DMS53 treated with DMSO at 0.1 percent for 48 hours (cell line): Measurements from ENCODE around the gene MAPK8IP1.

Experiments
- DNase-seq: peaks from one replicate; lab custom pipeline; 2025; ENCODE audit not compliant: unreplicated experiment; lab: John Stamatoyannopoulos, UW

Gene MAPK8IP1

GRCh38 chr11:45859661-45860140 is 25.8 kb upstream of the MAPK8IP1 start:
- no peak for DNase-seq

DNA sequence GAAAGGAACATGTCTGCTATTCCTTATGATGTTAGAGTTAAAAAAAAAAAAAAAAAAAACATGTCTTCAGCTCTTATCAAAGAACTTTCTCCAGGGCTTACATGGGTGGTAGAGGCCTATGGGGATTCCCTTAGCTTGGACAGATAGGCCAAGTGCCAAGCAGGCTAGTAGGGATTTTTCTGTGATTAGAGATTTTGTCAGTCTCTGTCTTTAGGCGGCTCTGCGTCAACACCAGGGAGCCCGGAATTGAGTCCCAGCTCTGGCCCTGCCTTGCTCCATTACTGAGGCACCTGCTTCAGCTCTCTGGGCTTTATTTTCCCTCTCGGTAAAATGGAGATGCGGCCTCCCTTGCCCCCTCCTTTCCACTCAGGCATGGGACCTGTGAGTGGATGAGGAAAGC is 25.1 kb upstream of the MAPK8IP1 start:
- DNase-seq = no peak

DNA sequence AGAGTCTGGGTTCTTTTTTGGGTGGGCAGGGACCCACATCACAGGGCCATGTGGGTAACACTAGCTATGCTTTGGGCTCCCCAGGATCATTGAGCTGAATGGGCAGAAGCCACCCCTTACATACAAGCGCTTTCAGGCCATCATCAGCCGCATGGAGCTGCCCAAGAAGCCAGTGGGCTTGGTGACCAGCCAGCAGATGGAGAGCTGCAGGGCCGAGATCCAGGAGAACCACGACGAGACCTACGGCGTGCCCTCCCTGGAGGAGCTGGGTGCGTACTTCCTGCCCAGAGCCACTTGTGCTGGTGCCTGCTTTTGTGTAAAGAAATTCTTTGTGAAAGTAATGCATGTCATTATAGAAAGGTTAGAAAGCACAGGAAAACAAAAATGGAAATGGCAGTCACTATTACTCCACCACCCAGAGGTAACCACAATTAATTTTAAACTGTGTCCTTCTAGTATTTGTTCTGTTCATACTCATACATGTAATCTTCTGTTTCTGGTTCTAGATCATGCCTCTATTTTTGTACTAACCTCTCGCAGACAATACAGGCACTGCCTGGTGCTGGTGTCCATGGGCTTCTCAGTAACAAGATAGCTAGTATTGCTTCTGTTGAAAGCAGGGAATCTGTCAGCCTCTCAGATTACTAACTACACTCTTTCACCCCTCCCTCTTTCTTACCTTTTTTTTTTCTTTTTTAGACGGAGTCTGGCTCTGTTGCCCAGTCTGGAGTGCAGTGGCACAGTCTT is 24.5 kb upstream of the MAPK8IP1 start:
- DNase-seq = no peak

- no peak for DNase-seq
Measured at GRCh38 chr11:45864041-45864440, 21.4 kb upstream of the MAPK8IP1 start.

DNA sequence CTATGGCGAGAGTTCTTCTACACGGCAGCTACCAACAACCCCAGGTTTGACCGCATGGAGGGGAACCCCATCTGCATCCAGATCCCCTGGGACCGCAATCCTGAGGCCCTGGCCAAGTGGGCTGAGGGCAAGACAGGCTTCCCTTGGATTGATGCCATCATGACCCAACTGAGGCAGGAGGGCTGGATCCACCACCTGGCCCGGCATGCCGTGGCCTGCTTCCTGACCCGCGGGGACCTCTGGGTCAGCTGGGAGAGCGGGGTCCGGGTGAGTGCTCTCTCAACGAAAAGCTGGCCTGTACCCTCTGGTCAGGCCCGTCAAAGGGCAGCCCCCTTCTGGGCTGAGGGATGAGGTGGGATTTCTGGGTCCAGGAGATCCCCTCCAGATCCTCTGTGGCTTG is 15.9 kb upstream of the MAPK8IP1 start:
- no peak for DNase-seq

DNA sequence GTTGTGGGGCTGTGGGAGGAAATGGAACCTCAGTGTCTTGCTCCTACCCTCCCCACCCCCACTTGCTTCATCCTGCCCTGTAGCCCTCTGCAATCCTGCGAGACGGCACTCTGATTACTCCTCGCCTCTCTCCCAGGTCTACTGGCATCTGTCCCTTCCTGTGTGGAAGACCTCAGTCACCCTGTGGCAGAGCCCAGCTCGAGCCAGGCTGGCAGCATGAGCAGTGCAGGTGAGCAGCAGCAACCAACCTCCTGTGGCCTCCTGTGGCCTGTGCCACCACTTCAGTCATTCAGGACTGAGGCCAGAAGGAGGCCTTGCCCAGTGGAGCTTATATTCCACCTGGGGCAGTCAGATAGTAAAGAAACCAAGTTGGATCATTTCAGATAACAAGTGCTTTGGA is 14.7 kb upstream of the MAPK8IP1 start:
- DNase-seq = no peak

DNA sequence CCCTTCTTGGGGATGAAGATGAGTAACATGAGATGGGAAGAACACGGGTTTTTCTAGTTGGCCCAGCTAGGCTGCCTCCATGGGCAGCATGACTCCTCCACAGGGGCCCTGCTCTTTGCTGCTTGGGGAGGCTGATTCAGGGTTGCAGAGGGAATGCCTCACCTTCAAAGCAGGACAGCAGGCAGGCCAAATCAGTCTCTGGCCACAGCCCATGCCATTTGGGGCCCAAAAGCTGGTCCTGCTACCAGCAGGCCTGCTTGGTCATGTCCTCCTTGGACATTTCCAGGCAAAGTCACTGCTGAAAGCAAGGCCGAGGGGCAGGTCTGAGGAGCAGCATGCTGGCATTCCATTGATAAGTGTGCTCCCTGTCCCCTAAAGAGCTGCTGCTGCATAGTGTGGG is 13.8 kb upstream of the MAPK8IP1 start:
- no peak for DNase-seq

- peak; percentile 39 for DNase-seq
Measured at GRCh38 chr11:45872651-45873356, 12.6 kb upstream of the MAPK8IP1 start.

DNA sequence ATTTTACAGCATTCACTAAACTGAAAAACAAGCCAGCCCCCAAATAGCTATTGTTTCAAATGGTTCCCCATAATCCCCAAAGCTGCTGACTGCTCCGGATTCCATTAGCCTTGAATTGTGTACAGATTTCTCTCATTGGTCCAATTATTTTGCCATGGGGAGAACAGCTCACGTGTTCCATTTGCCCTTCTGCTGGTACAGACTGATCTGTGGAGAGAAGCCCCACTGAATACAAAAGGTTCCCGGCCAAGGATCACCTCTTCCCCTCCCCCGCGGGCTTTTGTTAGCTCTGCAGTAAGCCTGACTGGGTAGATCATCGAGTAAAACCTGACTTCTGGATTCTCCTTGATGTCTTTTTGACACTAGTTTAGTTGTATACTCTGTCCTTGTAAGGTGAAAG is 9.1 kb upstream of the MAPK8IP1 start:
- DNase-seq = no peak

DNA sequence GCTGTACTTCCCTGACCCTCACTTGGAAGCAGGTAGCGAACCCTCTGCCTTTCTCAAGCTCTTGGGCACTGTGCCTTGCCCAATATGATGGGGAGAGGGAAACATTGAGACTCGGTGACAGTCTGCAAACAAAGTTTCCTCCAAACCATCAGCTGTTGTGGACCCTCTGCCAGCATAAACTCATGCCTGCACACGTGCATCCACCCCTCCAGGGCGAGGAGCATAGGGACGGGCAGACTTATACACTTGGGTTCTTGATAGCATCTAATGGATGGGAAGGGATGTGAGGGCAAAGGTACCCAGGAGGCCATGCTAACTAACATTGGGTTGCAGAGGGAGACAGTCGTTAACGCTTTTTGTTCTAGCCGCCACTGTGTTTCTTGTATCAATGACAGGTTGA is 8.2 kb upstream of the MAPK8IP1 start:
- no peak for DNase-seq

DNA sequence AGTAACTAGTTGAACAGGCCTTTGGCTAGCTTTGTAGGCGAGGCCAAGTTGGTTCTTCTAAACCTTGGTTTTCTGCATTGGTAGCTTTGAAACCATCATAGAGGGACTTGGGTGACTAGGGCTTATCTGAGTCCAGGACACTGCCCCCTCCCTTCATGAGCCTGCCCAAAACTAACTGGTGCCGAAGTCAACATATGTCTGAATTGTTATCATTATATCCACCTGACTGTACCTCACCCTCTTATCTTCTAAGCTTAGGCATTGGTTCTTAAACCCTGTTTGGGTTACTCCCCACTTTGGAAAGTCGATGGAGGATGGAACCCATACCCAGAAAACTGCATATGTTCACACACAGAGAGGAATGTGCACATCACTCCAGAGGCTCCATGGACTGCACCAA is 7.6 kb upstream of the MAPK8IP1 start:
- DNase-seq = no peak

DNA sequence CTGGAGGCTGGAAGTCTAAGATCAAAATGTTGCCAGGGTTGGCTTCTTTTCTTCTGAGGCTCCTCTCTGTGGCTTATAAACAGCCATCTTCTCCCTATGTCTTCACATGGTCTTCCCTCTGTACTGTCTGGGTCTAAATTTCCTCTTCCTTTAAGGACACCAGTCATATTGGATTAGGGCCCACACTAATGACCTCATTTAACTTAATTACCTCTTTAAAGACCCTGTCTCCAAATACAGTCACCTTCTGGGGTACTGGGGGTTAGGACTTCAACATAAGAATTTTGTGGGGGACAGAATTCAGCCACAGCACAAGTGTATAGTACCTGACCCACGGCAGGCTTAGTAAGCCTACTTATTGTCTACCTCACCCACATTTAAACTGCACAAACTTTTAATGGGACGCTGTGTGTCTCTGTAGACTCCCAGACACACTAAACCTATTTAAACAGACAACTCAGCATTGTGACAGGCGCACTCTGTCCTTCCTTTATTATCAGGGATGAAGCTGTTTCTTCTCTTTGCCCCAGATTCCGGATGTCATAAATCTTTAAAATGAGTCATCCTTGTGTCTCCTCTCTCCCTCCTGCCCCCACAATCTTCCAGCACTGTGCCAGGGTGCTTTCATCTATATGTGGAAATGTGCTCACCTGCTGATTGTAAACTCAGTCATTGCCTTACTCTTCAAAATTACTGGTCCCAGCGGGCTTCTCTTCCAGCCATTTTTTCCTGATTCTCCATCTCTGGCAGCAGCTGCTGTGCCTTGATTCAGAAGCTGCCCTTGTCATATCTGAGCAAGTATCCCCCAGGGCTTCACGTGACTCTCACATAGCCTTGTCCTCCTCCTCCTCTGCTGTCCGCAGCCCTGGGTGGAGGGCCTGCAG is 5.4 kb upstream of the MAPK8IP1 start:
- peak; percentile 7 for DNase-seq

GRCh38 chr11:45880772-45881570 is 4.5 kb upstream of the MAPK8IP1 start:
- no peak for DNase-seq

DNA sequence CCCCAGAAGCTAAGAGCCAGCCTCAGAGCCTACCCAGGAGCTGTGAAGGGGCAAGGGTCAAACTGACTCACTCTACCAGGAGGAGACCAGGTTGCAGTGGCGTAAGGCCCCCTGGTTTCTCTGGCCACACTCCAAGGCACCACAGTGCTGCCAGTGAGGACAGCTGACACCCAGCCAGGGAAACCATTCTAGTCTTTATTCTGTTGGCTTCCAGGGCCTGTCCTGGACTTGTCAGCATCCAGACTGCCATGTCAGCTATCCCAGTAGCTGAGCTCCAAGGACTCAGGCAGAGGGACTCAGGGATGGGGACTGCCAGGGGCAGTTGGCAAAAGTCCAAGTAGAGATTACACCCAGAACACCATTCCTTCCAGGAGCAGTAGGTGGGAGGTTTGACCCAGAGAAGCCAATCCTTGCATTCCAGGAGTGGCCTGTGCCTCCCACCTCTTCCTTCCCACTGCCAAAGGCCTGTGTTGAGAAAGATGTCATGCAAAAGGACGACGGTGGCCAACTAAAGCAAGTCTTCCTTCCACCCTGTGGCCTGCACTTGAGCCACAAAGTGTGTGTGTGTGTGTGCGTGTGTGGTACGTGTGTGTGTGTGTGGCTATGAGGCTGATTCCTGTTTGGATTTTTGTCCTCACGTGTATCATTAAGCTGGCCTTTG is 3.6 kb upstream of the MAPK8IP1 start:
- no peak for DNase-seq

GRCh38 chr11:45884596-45885185 is 760 bp upstream of the MAPK8IP1 start:
- DNase-seq = no peak

DNA sequence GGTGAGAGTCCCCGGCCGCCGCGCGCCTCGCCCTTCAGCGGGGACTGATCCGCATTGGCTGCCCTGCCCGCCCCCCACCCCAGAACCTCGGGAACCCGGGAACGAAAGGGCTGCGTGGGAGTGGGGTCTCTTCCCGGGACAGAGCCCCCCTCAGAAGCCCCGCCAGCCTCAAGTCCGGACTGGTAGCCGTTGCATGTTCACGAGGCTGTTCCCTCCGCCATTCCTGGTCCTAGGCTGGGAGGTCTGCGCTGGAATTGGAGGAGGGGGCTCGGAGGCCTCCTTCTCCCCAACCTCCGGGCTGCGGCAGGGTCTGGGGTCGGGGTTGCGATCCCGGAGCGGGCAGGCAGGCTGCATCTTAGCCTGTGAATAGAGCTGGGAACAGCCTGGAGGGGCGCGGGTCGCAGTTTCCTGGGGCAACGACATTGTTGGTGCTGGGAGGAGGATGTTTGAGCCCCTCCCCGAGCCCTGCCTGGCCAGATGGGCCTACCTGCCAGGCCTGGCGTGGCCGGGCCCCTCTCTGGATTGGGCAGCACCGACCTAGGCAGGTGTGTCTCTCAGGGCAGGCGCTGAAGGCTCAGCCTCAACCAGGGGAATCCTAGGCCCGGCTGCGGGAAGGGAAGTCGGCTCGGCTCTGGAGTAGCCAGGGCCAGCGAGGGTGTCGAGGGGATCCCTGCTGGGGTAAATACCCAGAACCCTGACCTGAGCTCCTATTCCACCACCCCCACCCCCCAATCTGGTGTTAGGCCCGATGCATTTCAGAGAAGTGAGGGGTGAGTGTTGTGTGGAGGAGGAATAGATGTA is 670 bp downstream of the MAPK8IP1 start:
- no peak for DNase-seq

DNA sequence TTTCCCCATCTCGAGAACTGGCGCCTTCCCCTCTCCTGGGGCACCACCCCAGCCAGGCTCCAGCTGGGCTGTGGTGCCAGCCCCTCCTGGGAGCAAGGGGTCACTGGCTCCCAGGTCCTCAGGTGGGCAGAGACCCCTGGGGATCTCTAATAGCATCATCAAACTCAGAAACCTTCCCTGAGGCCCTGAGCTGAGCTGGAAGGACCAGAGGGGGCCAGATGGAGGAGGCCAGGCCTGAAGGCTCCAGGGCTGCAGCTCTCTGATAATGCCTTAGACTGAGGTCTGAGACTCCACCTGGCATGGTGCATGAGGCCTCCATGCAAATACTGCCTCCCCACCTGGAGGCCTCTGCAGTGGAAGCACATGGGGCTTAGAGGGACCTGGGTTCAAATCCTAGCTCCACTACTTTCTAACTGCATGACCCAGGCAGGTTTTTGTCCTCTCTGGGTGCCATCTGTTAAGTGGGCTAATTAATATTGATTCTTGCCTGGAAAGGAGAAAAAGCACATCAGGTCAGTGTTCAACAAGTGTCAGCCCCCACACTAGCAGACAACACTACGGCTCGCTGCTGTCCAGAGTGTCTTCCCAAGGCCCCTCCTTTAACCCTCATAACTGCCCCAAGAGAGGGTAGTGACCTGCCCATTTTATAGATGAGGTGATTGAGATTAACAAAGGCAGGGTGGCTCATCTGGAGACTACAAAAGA is 1.5 kb downstream of the MAPK8IP1 start:
- DNase-seq = no peak

- no peak for DNase-seq
Measured at GRCh38 chr11:45887587-45887986, 2.1 kb downstream of the MAPK8IP1 start.
